ENCODE measurements around the gene COL4A1.

The COL4A1 gene

DNA sequence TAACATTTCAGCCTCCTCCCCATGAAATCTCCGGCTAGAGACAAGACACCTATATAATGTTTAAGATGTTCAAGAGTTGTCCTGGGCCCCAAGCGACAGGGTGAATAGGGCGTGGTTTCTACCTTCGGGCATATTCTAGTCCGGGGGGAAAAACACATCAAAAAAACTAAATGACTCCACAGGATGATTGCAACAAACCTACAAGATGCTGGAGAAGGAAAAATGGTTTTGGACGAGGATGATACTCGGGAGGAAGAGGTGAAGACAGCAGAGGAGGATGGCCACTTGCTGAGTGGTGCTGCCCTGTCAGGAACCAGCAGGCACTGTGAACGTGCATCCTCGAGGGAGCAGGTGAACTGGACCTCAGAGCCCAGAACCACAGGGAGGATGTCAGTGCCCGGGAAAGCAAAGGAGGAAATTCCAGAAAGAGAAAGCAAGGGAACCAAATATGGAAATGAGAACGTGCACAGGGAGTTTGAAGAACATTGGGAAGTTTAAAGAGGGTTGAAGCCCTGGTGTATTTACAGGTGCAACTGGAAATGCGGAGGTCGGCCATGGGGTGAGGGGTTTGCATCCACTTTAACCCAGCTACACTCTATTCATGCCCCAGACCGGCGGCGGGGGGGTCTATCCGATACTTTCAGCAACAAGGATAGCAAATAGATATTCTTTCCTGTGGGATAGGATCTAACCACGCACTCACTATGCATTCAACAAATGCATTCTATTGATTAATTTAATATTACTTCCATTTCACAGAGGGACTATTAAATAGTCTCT, 50.6 kb downstream of the COL4A1 start:
- DNase-seq: no peak

DNA sequence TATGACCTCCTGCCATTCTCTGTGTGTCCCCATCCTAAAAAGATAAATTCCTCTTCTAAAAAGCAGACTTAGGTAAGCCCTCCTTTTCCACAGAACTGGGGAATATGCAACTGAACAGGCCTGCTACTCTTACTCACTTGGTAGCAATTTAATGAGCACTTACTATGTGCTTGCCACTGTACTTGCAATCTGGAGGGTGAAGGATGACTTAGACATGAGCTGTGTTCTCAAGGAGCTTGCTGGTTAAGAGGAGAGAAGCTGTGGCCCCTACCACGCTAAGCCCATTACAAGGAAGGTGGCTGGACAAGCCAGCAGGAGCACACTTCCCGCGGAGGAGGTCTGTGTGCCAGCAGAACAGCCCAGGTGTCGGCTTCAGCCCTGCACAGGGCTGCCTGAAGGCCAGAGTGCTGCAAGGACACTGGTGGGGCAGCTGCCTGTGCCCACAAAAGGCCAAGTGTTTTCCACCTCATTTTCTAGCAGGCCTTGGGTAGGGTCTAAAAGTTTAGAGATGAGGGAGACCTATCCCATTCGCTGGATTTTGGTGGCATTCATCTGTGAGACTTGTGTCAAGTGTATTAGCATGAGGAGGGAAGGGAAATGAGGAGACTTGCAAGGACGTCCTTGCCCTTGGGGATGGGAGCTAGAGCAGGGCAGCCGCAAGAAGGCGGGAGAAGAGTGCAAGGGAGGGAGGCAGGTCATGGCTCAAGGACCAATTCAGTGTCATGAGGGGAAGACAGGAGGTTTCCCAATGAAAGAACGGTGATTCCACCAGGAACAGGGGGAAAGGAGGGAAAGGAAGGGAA, 52.0 kb downstream of the COL4A1 start:
- DNase-seq: no peak

DNA sequence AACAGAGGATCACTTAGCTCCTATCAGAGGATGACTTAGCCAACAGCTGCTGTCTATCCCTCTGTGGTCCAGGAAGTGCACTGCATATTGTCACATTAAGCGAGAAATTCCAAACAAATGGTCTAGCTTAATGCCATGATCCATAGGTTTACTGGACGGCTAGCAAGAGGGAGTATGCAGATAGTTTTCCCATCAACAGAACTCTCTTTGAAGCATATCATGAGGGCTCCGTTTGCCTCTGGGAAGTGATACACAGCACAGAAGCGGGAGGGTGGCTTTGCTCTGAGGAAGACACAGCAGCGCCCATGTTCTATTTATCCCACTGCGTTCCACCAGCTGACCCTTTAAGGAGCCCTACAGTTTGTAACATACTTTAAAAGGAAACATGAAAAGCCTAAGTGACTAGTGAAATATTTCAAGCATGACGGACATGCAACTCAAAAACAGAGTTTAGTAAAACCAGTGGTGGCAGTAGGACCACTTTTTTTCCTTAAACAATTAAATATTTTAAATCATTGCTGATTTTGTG, 52.7 kb downstream of the COL4A1 start:
- no peak for DNase-seq

DNA sequence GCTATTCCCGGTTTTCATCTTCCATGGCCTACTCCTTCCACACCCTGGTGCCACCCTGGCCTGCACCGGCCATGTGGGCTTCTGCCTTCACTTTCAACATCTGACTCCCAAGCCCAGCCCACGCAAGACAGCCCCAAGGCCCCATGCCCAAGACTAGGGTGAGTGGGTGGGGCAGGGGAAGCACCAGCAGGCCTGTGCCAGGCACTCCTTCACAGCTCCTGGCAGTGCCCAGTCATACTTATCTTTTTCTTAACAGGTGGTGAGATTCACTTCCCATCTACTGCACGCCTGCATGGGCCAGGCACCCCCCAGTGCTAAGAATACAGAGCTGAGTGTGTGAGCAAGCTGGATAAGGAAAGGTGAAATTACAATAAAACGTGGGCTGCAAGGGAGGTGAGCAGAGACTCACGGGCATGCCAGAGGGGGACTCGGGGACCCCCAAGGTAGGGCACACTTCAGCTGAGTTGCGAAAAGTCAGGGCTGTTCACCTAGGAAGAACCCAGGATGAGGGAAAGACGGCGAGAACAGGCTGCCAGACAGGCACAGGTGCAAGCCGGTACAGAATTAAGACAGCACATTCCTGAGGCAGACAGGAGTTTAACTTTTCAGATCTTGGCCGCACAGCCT, 55.7 kb downstream of the COL4A1 start:
- DNase-seq: no peak

DNA sequence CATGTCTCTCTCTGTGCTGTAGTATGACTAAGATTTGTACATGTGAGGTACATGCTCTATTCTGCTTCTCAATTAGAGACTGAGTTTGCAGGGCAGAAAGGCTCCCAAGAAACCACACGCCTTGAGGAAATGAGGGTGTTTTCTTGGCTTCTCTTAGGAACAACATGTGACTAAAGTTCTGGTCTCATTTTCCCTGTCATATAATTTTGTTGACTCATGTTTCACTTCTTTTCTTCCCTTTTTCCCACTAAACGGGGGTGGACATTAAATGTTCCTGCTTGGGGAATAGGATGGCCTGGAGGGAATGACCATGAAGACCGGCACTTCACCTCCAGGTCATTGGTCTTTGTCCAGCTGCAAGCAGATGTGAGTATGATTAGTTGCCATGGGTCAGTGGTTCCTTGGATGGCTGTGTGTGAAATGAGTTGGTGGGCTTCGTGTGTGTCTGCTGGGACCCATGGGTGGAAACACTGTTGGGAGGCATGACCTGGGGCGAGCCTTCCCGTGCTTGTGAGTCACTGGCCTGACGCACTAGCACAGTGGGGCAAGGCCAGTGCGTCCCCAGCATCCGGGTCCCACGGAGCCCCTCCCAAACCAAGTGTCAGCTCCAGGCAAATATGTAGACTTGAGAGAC, 56.6 kb downstream of the COL4A1 start:
- DNase-seq: no peak

DNA sequence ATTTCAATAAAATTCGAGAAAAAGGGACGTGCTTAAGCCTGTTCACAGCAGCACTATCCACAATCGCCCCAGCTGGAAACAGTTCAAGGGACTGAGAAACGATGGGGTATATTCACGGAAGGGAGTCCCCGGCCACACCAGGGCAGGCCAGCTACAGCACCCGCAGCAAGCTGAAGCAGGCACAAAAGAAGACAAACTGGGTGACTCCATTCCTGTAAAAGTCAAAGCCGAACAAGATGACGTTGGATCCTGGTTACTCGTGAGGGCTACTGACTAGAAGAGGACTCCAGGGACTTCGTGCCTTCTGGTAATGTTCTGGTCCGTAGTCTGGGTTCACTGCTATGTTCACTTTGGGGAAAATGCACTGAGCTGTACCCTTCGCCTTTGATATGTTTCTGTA, 57.6 kb downstream of the COL4A1 start:
- no peak for DNase-seq

DNA sequence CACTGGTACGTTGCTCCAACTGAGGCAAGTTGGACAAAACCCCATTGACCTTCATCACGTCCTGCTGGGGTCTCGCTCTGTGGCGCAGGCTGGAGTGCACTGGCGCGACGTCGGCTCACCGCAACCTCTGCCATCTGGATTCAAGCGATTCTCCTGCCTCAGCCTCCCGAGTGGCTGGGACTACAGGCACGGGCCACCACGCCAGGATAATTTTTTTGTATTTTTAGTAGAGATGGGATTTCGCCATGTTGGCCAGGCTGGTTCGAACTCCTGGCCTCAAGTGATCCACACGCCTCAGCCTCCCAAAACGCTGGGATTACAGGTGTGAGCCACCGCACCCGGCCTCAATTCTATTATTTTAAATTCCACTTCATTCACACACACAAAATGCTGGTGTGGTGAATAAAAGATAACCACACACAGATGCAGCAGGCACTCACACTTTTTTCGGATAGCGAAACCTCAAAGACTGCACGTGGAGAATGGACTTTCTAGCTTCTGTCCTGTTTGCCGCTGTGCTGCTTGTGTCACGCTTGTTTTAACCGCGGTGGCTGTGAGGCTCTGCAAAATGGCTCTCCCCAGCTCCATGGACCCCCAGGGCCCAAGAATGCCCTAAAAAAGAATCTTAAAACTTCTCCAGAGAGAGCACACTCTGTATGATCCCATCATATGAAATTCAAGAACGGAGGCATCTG, 58.4 kb downstream of the COL4A1 start:
- DNase-seq: no peak

DNA sequence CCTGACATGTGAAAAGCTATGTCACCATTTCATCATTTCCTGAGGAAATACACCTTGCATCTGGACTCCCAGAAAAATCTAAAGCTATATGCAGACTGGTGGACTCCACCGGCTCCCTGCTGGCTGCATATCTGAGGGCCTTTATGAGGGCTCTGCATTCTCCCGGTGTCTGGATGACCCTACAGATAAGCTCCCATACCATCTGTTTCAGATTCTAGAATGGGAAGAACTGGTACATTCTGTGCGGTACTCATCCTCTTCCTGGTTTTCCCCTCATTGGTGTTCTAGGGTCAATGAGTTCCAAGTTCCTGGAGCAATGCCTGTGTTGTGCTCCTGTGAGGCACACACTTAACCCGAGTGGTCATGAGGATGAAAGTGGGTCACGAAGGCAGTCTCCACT, 60.4 kb downstream of the COL4A1 start:
- DNase-seq: no peak

DNA sequence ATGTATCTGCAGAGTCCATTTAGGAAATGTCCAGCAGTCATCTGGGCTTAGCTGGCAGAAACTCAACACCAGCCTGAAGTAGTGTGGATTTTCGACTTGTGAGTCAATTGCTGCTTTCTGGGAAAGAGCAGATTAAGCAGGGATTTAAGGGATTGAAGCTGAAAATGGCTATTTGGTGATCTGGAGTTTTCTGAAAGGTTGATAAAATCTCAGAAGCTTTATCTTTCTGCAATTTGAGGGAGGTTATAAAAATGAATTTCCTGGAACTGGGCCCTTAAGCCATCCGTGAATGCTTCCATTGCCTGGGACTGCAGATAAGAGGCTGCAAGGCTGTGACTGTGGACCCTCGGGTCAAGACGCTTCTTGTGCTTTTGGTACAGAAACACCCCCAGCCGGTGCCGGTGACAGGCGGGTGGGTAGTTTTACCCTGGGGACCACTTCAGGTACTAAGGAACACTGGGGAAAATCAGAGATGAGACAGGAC, 61.5 kb downstream of the COL4A1 start:
- no peak for DNase-seq

DNA sequence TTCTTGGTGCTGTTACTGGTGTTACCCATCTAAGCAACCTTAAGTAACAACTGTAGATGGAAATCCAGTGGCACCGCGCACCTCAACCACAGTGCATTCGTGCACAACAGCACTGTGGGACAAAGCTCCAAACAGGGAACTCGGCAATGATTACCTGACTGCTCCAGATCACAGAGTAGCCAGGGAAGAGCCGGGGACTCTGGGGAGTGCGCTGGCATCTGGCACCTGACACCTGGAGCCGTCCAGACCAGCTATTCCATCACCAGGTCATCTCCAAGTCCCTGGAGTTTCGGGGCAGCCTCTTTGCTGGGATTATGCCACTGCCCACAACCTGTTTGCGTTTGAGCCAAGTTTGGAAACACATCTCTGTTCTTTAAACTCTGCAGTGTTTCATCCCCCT, 62.0 kb downstream of the COL4A1 start:
- no peak for DNase-seq

DNA sequence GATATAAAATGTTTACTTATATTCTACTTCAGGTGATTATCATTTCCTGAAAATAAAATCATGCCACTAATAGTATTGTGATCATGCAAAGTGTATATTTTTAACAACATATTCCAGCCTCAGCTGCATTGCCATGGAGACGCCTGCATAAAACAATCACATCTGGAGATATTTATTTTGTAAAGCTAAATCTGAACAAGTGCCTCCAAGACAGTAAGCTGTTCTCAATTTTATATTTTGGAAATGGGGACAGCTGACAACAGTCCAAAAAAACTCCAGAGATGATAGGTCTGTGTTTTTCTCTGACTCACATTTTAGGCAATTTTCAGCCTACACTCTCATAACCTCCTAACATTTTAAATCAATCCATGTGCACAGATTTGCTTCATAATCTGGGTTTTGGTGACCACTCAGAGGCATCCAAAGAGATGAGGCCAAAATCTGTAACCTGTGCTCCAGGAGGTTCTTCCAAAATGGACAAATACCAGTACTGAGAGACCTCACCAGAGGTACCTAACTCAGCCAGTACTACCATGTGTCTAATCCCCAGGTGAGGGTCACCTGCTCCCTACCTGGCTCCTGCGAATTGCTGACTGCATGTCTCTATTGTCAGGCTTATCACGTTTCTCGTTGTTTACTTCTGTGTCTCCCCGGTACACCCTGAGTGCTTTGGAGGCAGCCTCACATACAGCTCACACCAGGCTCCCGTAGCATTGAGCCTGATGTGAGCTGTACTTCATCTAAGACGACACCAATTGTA, 62.7 kb downstream of the COL4A1 start:
- no peak for DNase-seq

DNA sequence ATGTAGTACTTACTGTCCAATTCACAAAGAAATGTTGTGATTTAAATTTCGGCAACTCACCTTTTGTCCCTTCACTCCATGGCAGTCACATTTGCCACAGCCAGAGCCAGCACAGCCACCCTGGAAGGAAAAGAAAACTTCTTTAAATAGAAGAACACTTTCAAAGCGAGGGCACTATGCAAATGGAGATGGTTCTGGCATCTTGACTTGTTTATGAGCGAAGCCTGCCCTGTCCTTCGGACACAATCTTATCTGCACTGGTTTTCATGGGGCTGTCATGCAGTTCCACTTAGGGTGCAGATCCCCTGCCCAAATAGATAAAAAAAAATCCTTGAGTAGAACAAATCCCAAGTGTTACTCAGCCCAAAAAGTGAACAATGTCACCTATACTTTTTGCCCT, 64.3 kb downstream of the COL4A1 start:
- no peak for DNase-seq

DNA sequence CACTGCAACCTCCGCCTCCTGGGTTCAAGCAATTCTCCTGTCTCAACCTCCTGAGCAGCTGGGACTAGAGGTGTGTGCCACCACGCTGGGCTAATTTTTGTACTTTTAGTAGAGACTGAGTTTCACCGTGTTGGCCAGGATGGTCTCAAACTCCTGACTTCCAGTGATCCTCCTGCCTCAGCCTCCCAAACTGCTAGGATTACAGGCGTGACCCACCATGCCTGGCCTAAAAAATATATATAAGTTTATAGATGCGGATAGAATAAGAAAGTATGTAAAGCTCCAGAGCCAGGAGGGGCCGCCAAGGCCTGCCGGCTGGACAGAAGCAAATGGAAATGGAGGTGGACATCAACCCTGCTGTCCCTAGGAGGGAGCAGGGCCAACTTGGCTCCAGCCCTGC, 66.0 kb downstream of the COL4A1 start:
- DNase-seq: no peak

DNA sequence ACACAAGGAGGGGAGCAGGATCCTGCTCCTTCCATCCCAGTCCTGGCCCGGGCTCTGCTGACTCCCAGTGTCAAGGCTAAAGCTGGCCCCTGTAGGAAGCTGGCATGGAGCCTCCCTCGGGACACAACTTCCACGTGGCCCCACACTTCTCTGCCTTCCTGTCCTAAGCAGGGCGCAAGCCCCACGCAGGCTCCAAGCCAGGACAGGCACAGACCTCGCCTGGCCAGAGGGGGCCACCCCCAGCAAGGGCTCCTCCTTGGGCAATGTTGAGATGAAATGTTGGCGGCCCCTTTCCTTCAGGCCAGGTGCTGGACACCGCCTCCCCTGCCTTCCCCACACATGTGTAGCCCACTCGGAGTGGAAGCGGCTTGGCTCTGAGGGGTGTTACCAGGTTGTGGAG, 66.6 kb downstream of the COL4A1 start:
- no peak for DNase-seq

DNA sequence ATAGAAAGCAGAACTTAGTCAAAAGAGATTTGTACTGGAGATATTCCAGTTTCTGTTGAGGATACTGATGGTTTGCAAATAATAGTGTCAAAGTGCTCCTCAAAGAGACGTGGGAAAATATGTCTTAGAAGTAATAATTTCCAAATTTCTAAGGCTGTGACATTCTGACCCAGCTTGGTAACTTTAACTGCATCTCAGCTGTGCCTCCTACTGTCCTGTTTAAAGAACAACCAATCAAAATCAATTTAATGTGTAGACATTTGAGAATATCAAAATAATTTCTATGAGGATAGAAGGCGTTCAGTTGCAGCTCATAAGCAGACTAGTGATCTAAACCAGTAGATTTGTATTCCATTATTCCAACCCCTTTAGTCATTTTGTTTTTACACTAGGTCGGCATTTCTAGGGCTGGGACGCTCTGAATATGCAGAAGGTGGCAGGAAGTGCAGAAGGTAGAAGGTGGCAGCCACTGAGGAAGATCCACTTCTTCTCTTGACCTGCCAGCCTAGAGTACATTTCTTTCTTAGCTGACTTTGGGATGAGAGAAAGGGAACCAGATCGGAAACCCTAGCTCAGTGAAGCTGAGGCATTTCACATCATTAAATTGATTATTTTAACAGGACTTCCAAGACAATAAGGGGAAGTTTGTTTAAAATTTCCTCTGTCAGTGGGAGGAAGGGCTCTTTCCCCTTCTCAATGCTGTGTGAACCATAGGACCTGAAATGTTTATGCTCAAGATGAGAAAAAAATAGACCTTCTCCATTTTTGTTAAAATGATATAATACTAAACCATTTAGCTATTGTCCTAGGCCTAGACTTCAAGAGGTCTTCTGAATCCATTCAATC, 67.5 kb downstream of the COL4A1 start:
- DNase-seq: no peak

DNA sequence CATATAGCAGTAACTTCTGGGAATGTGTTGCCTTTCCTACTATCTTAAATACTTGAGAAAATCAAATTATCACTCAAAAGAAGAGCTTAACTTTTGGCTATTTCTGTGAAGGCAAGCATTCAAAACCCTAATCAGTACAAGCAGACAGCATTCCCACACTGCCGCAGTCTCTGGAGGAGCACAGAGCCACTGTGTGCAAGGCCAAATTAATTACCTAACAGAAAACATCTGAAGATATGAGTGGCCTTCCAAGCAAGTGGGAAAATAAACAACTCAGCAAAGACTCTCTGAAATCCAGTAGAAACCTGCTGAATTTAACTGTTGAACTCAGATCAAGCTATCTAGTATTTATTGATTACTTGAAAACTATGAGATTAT, 68.2 kb downstream of the COL4A1 start:
- DNase-seq: no peak

DNA sequence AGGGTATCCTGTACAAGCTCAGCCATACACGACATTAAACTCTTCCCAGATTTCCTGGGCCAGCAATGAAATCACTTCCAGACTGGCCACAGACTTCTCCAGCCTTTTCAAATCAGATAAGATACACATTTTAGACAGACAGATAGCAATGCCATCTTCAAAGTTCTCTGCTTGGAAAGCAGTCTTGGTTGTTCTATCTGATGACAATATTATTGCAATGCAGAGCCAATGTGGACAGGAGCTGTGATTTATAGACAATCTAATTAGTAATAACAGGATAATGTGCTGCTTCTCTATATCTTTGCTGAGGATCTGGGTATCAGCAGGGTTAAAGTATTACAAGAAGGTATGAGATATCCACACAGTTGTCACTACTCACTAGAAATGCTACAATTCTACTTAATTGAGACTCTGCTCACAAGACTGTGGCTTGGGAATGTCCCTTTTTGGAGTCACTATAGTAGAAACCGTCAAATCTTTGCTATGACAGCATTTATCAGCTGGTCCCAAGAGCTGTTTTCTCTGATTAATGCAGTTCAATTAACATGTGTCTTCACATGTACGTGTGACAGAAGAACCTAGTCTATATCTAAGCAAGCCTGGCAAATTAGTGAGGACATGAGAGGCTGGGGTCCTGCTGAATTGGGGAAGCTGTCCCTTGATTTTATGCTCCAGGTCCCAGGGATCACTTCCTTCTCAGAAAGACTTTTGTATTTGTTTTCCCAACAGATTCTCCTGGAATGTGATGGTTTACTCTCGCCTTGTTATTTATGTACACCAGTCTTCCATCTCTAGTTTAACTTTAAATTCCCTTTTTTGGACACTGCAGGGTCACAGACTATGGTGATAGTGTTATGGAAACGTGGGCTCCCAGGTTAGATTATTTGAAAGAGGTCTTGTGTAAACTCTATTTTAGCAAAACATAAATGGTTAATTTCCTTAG, 68.8 kb downstream of the COL4A1 start:
- no peak for DNase-seq

DNA sequence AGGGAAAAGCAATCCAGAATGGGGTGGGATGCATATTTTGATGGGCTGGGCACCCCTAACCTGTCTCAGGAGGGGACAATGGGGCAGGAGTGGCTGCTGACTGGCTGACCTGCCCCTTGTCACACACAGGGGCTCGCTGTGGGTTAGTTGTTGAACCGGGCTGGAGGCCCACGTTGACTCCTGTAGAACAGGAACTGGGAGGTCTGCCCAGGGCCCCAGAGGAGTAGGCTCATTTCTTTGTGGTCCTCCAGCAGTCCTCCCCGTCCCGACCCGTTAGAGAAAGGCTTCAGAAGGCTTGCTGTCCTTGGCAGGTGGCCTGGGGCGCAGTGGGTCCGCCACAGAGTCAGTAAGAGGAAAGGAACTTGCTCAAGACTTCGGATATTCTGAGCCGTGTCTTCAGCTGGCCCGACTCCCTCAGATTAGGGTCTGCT, 70.1 kb downstream of the COL4A1 start:
- DNase-seq: no peak

DNA sequence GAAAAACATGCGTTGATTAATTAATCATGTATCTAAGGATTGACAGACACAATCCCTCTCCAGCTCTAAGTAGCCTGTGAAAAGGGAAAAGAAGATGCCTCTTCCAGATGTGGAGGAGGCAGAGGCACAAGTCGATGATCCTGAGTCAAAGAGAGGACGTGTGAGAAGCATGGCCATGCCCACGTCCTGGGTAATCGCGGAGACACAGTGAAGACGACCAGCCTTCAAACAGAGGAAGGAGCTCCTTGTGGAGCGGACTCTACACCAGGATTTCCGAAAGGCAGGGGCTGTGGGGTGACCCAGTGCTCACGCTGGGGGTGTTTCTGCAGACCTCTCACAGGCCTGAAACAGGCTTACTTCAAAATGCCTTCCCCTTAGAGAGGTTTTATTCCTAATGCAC, 70.5 kb downstream of the COL4A1 start:
- no peak for DNase-seq
